GM15510 (cell line): ENCODE measurements around the gene MEFV.

Experiments
- POLR2A ChIP-seq: IDR thresholded peaks from 3 replicates; pipeline ENCODE4 v1.6.1; 2011; ENCODE audit warnings: borderline replicate concordance; ENCODE audit not compliant: insufficient read length; ENCODE audit errors: extremely low read depth

The MEFV gene

DNA sequence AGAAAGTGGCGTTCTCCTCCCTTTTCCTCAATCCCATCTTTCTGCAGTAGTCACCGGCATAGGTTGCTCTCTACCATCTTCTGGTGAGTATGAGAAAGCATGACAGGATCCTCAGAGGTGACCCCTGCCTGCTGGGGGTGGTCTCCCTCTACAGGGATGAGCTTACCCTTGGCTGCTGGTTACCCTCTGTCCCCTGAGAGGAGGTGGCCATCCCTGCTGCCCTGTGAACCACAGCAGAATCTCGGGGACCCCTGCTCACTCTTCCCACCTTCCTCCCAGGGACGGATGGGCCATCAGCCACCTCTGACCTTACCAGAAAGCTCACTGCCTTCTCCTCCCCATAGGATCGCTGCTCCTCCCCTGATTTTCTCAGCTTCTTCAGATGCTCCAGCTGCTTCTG is 7.8 kb downstream of the MEFV start:
- TF ChIP-seq POLR2A: no peak

DNA sequence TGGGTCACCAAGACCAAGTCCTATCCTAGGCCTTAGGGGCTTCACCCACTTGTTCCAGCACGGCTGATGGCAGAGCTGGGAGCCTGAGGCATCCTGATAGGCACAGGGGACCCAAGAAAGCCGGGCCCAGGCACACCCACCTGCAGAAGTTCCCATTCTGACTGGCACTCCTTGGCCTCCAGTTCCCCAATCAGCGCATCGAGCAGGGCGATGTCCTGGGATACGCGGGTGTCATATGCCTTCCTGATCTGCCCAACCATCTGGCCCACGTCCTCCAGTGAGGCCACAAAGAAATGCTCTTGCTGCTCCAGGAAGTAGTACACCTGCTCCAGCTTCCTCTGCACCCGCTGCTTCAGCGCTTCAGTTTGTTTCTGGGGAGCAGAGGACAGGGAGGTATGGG is 9.6 kb downstream of the MEFV start:
- no peak for TF ChIP-seq POLR2A

DNA sequence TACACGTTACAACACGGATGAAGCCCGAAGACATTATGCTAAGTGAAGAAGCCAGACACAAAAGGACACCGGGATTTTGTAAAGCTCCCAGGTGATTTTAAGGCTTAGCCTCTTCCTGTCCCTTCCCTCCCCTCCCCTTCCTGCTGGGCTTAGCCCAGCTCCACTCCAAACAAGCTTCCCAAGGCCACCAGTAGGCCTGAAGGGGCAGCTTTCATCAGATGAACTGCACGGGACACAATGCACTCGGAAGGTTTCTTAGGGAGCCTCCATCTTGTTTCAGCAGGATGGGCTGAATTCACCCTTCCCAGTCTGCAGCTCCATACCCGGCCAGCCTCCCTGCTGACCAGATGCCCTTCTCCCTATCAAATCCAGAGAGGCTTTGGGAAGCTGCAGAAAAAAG is 10.4 kb downstream of the MEFV start:
- no peak for TF ChIP-seq POLR2A

- TF ChIP-seq POLR2A: no peak
Measured at GRCh38 chr16:3243882-3244281, 12.6 kb downstream of the MEFV start.

- TF ChIP-seq POLR2A: no peak
Measured at GRCh38 chr16:3242709-3243108, 13.7 kb downstream of the MEFV start.

DNA sequence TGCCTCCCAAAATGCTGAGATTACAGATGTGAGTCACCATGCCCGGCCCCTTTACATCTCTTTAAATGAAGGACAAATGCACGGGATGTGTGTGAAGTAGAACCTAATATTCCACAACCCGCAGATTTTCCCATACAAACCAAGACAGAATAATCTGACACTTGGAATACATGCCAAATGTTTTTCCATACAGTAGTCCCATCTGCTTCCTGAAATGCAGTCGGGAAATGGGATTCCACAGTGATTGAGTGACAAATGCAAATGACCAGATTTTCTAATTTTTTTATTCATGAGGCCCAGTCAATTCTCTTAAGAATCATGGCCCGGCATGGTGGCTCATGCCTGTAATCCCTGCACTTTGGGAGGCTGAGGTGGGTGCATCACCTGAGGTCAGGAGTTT is 14.7 kb downstream of the MEFV start:
- TF ChIP-seq POLR2A: no peak

DNA sequence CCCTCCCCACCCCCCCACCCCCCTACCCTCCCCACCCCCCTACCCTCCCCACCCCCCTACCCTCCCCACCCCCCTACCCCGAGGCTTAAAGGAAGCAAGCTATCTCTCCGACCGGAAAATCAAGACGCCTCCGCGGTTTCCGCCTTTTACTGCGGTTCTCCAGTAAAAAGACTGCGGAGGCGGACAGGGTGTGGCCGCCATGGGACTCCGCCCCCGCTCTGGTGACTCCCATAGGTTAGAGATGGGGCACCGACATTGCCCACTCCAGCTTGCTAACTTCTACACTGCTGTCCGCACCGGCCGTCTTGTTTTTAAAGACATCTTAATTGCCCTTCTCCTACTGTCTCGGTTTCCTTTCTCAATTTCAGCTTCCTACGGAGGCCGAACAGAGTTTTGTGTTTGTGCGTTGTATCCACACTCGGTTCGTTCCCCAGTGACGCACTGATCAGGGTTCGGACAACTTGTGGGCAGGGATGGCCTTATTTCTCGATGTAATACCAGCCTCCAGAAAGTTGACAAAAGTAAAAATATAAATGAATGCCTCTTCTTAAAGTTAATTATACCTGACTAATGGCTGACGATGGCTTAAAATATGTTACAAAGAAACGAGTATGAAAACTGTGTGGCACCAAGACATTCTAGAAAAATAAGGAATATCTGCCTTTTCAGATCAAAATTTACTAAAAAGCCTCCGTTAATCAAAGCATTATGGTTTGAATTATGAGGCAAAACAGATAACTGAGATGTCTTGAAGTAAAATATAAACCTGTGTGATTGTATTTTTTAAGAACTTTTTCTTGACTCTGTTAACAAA is 20.4 kb downstream of the MEFV start:
- TF ChIP-seq POLR2A: no peak

- TF ChIP-seq POLR2A: peak; percentile 83
Measured at GRCh38 chr16:3234857-3235561, 21.4 kb downstream of the MEFV start, which contains the start of gene ZNF200. TSS of gene ZNF200 (minus strand) at chr16:3235158. CDS start at chr16:3233755, 1,403 bp downstream.

GRCh38 chr16:3234543-3234856 is 21.9 kb downstream of the MEFV start:
- TF ChIP-seq POLR2A: no peak

- TF ChIP-seq POLR2A: no peak
Measured at GRCh38 chr16:3223913-3224515, 32.4 kb downstream of the MEFV start.

GRCh38 chr16:3220839-3221238 is 35.6 kb downstream of the MEFV start:
- TF ChIP-seq POLR2A: no peak

DNA sequence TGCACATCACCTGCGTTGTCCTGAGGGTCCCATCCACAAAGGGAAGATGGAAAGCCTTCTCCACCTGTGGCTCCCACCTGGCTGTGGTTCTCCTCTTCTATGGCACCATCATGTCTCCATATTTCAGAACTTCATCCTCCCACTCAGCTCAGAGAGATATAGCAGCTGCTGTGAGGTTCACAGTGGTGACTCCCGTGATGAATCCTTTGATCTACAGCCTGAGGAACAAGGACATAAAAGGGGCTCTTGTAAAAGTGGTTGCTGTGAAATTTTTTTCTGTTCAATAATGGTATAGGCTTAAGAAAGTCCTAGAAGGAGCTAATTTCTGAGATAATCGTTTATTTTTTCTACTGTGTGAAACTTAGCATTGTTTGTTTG is 40.2 kb downstream of the MEFV start:
- no peak for TF ChIP-seq POLR2A

GRCh38 chr16:3215601-3216262 is 40.7 kb downstream of the MEFV start:
- no peak for TF ChIP-seq POLR2A

GRCh38 chr16:3214904-3215600 is 41.4 kb downstream of the MEFV start:
- TF ChIP-seq POLR2A: no peak

DNA sequence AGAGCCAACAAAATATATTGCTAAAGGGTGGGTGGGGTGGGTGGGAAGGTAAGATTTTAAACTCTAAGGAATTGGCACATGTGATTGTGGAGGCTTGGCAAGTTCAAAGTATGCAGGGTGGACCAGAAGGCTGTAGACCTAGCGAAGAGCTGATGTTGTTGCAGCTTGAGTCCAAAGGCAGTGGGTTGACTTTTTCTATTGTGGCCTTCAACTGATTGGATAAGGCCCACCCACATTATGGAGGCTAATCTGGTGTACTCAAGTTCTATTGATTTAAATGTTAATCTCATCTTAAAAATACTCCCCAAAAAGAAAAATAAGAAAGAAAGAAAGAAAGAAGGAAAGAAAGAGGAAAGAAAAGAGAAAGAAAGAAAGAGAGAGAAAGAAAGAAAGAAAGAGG is 43.9 kb downstream of the MEFV start:
- no peak for TF ChIP-seq POLR2A

- TF ChIP-seq POLR2A: no peak
Measured at GRCh38 chr16:3212006-3212405, 44.4 kb downstream of the MEFV start.
